ENCODE results near the gene RAP1GDS1.

Gene RAP1GDS1

DNA sequence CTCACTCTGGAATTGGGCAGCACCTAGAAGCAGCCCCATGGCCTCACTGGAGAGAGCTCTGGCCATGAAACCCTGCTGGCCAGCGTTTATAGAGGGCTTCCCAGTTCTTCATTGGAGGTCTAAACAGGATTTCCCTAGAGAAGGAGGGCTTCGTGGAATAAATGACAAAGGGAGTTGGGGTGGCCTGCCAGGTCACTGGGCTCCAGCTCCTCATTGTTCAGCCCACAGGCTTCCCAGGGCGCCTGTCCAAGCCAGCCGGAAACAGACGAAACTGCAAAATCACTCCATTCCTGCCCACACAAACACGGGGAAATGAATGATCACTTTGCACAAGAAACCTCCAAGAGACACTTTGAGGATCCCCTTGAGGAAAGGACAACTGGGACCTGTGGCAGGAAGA is 207.5 kb downstream of the RAP1GDS1 start:
- no peaks in the 10 kb centered on the region for H3K36me3 ChIP-seq (ENCODE audit: insufficient read depth, low read length)
- H3K9me3 ChIP-seq (ENCODE audit: insufficient read depth, low read length, severe bottlenecking), result no peaks in the 10 kb centered on the region
- H2AFZ ChIP-seq (ENCODE audit: low read depth, low read length), result no peak overlapping the region
- DNase-seq (no peak), ATAC-seq (ENCODE audit: insufficient read depth, low read depth) (no peak)
- H3K27ac ChIP-seq (ENCODE audit: low read length), result no peak overlapping the region
- H3K4me2 ChIP-seq (ENCODE audit: insufficient read depth, low read length), result no peak overlapping the region
- H3K9ac ChIP-seq (ENCODE audit: low read depth, low read length), result no peak overlapping the region
- peaks cover 24% of the 10 kb centered on the region for H3K4me1 ChIP-seq (ENCODE audit: insufficient read depth, low read length)
- H4K20me1 ChIP-seq (ENCODE audit: insufficient read depth, low read length), result no peaks in the 10 kb centered on the region
- H3K79me2 ChIP-seq (ENCODE audit: insufficient read depth, low read length), result no peaks in the 10 kb centered on the region
- H3K27me3 ChIP-seq (ENCODE audit: insufficient read depth, low read length, poor library complexity), result no peaks in the 10 kb centered on the region
- no peak overlapping the region for H3K4me3 ChIP-seq (ENCODE audit: low read depth in 1 of 2, low read length in 2 of 2)
- no peak for TF ChIP-seq CTCF (IDR thresholded peaks at IDR 0.05; ENCODE audit: borderline replicate concordance, extremely low read depth, low read length, poor library complexity, severe bottlenecking)
- no peak for TF ChIP-seq EZH2 (IDR thresholded peaks at IDR 0.05; ENCODE audit: borderline replicate concordance, low read depth, low read length, severe bottlenecking)

DNA sequence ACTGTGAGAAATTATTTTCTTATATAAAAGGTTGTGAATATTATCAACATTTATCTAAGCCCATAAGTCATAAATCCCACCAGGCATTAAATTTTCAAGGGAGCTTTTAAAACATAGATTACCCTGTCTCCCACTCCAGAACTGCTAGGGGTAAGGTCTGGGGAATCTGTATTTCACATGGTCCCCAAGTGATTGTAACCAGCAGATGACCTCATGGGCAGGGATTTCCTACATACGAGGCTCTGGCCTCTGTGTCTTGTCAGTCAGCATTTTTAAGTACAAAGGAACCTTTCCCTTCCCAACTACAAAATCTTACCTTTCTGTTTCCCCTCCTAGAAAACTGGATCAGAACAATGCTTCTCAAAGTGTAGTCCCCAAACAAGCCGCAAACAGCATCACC is 208.6 kb downstream of the RAP1GDS1 start:
- Histone ChIP-seq H3K9ac (ENCODE audit: low read depth, low read length) (no peak overlapping the region), H4K20me1 (ENCODE audit: insufficient read depth, low read length) (no peaks in the 10 kb centered on the region), H3K4me2 (ENCODE audit: insufficient read depth, low read length) (no peak overlapping the region), H3K9me3 (ENCODE audit: insufficient read depth, low read length, severe bottlenecking) (no peaks in the 10 kb centered on the region), H3K27me3 (ENCODE audit: insufficient read depth, low read length, poor library complexity) (no peaks in the 10 kb centered on the region), H3K4me1 (ENCODE audit: insufficient read depth, low read length) (peaks cover 24% of the 10 kb centered on the region), H2AFZ (ENCODE audit: low read depth, low read length) (no peak overlapping the region), H3K36me3 (ENCODE audit: insufficient read depth, low read length) (no peaks in the 10 kb centered on the region), H3K27ac (ENCODE audit: low read length) (no peak overlapping the region), H3K4me3 (ENCODE audit: low read depth in 1 of 2, low read length in 2 of 2) (no peak overlapping the region), H3K79me2 (ENCODE audit: insufficient read depth, low read length) (no peaks in the 10 kb centered on the region)
- DNase-seq (no peak), ATAC-seq (ENCODE audit: insufficient read depth, low read depth) (no peak)
- no peak for TF ChIP-seq EZH2 (IDR thresholded peaks at IDR 0.05; ENCODE audit: borderline replicate concordance, low read depth, low read length, severe bottlenecking)
- TF ChIP-seq CTCF (IDR thresholded peaks at IDR 0.05; ENCODE audit: borderline replicate concordance, extremely low read depth, low read length, poor library complexity, severe bottlenecking), result no peak

DNA sequence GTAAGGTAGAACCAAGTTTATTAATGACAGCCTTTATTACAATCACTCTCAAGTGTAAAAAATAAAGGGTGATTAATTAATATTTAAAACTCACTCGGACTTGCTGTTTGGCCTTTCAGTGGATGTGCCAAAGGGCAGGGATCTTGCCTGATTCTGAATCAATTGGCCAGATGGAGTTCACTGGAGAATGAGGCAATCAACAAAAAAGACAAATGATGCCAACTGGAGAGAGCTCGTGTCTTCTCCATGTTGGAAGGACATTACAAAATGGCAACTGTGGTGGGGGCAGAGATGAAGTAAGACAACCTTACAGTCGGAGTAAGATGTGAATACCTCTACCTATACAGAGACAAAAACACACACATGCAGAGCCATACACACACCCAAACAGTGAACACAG is 209.2 kb downstream of the RAP1GDS1 start:
- H3K4me1 ChIP-seq (ENCODE audit: insufficient read depth, low read length), result peaks cover 24% of the 10 kb centered on the region
- ATAC-seq (ENCODE audit: insufficient read depth, low read depth) (no peak; the same call in 2 of the 3 replicates), DNase-seq (no peak)
- H3K79me2 ChIP-seq (ENCODE audit: insufficient read depth, low read length), result no peaks in the 10 kb centered on the region
- TF ChIP-seq EZH2 (IDR thresholded peaks at IDR 0.05; ENCODE audit: borderline replicate concordance, low read depth, low read length, severe bottlenecking), result no peak
- no peak for TF ChIP-seq CTCF (IDR thresholded peaks at IDR 0.05; ENCODE audit: borderline replicate concordance, extremely low read depth, low read length, poor library complexity, severe bottlenecking)
- no peaks in the 10 kb centered on the region for H3K9me3 ChIP-seq (ENCODE audit: insufficient read depth, low read length, severe bottlenecking)
- no peaks in the 10 kb centered on the region for H3K36me3 ChIP-seq (ENCODE audit: insufficient read depth, low read length)
- no peak overlapping the region for H2AFZ ChIP-seq (ENCODE audit: low read depth, low read length)
- no peak overlapping the region for H3K4me2 ChIP-seq (ENCODE audit: insufficient read depth, low read length)
- H3K27ac ChIP-seq (ENCODE audit: low read length), result peak overlapping the region; percentile 63; the same call in 1 of the 2 replicates
- H3K27me3 ChIP-seq (ENCODE audit: insufficient read depth, low read length, poor library complexity), result no peaks in the 10 kb centered on the region
- no peaks in the 10 kb centered on the region for H4K20me1 ChIP-seq (ENCODE audit: insufficient read depth, low read length)
- no peak overlapping the region for H3K4me3 ChIP-seq (ENCODE audit: low read depth in 1 of 2, low read length in 2 of 2)
- no peak overlapping the region for H3K9ac ChIP-seq (ENCODE audit: low read depth, low read length)

DNA sequence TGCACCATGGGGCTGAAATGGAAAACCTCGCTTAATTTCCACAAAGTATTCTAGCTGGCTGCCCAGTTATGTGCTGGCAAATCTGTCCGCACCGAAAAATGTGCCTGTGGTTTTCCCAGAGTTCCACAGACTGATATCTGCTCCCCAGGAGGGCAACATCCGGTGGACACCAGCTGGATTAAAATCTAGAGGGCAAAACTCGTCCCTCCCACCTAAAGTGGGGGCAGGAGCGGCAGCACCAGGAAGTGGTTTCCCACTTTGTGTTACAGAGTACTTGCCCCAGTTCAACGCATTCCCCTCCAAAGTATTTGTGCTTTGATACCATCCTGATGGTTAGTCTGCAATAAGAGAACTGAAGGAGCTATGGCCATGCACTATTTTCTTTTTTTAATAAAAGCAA is 209.6 kb downstream of the RAP1GDS1 start:
- no peaks in the 10 kb centered on the region for H3K9me3 ChIP-seq (ENCODE audit: insufficient read depth, low read length, severe bottlenecking)
- peak overlapping the region; percentile 63 for H3K27ac ChIP-seq (ENCODE audit: low read length)
- peak; percentile 76 for DNase-seq
- peak; percentile 87 for ATAC-seq (ENCODE audit: insufficient read depth, low read depth)
- TF ChIP-seq EZH2 (IDR thresholded peaks at IDR 0.05; ENCODE audit: borderline replicate concordance, low read depth, low read length, severe bottlenecking) (no peak), CTCF (IDR thresholded peaks at IDR 0.05; ENCODE audit: borderline replicate concordance, extremely low read depth, low read length, poor library complexity, severe bottlenecking) (no peak)
- no peaks in the 10 kb centered on the region for H4K20me1 ChIP-seq (ENCODE audit: insufficient read depth, low read length)
- peak overlapping the region; percentile 51; the same call in 1 of the 2 replicates for H2AFZ ChIP-seq (ENCODE audit: low read depth, low read length)
- peak overlapping the region; percentile 30 for H3K4me2 ChIP-seq (ENCODE audit: insufficient read depth, low read length)
- no peaks in the 10 kb centered on the region for H3K36me3 ChIP-seq (ENCODE audit: insufficient read depth, low read length)
- no peak overlapping the region for H3K4me3 ChIP-seq (ENCODE audit: low read depth in 1 of 2, low read length in 2 of 2)
- no peaks in the 10 kb centered on the region for H3K79me2 ChIP-seq (ENCODE audit: insufficient read depth, low read length)
- no peaks in the 10 kb centered on the region for H3K27me3 ChIP-seq (ENCODE audit: insufficient read depth, low read length, poor library complexity)
- peaks cover 24% of the 10 kb centered on the region for H3K4me1 ChIP-seq (ENCODE audit: insufficient read depth, low read length)
- H3K9ac ChIP-seq (ENCODE audit: low read depth, low read length), result peak overlapping the region; percentile 1; the same call in 1 of the 2 replicates

Measured in DND-41 (cell line).